GM12878 (cell line): ENCODE data around the gene RPL22. TPM values are rescaled to one million over a fixed set of nuclear protein-coding genes. Genes with fewer than 3 reads are reported as not detected.

ENCODE experiments used
- ATAC-seq: fragments of 200-7000 bp; cut with Tn5 transposase; 3 replicates; pipeline ENCODE4 v1.9.1; 2020; ENCODE audit warnings: mild to moderate bottlenecking, moderate library complexity
- BruUV-seq: library from RNA; stranded (reverse); fragments of 400-500 nt; replicated peaks from 2 replicates; lab custom pipeline; 2021; lab: Mats Ljungman, UMichigan
- CTCF ChIA-PET: fragments of 300-600 bp; sonication (Branson Sonifier 250); formaldehyde crosslinking; extraction: SDS; loops from one replicate; lab custom pipeline; 2021; ENCODE audit warnings: inconsistent platforms; lab: Yijun Ruan, JAX
- POLR2A ChIA-PET: fragments of 350-600 bp; formaldehyde crosslinking; extraction: SDS; loops from one replicate; lab custom pipeline; 2021; ENCODE audit warnings: inconsistent platforms; lab: Charles Lee
- RAD21 ChIA-PET: fragments of 300-600 bp; sonication (Branson Sonifier 250); formaldehyde crosslinking; loops from one replicate; lab custom pipeline; 2023; ENCODE audit warnings: antibody characterized with exemption; ENCODE audit not compliant: unreplicated experiment; lab: Charles Lee
- SMC1A ChIA-PET: fragments of 300-600 bp; sonication (Branson Sonifier 250); formaldehyde crosslinking; loops from one replicate; lab custom pipeline; 2023; ENCODE audit not compliant: unreplicated experiment, uncharacterized antibody; lab: Charles Lee
- DNase-seq: peaks from one replicate; pipeline ENCODE4 v3.0.0-alpha.2; 2011; ENCODE audit warnings: low read depth, low spot score
- FAIRE-seq: peaks from 3 replicates; lab custom pipeline; 2011; peaks lifted over from hg19 to GRCh38; lab: Jason Lieb, UNC
- H2AFZ ChIP-seq: 2 replicates; pipeline ENCODE4 v1.6.0; 2011; ENCODE audit warnings: low read depth, low read length, control low read depth; ENCODE audit not compliant: control insufficient read depth
- H3K27ac ChIP-seq: 2 replicates; pipeline ENCODE4 v1.5.1; 2011; ENCODE audit warnings: control low read depth; ENCODE audit not compliant: control insufficient read depth, insufficient read depth
- H3K27me3 ChIP-seq, 2 experiments: replicated peaks in 1 of 2; 2 replicates each; pipeline versions ENCODE4 v1.6.0 to v1.6.1; 2011; ENCODE audit warnings: low read length in 1 of 2; ENCODE audit not compliant: control insufficient read depth in 2 of 2, insufficient read depth in 2 of 2
- H3K36me3 ChIP-seq, 2 experiments: 2 replicates each; pipeline ENCODE4 v1.5.1; 2011; ENCODE audit warnings: low read length in 1 of 2; ENCODE audit not compliant: control insufficient read depth in 2 of 2, insufficient read depth in 2 of 2
- H3K4me1 ChIP-seq: 2 replicates; pipeline ENCODE4 v1.6.1; 2011; ENCODE audit warnings: mild to moderate bottlenecking, low read length, moderate library complexity, mixed read lengths; ENCODE audit not compliant: control insufficient read depth, insufficient read depth
- H3K4me2 ChIP-seq: 2 replicates; pipeline ENCODE4 v1.6.0; 2011; ENCODE audit warnings: control low read depth; ENCODE audit not compliant: control insufficient read depth, insufficient read depth
- H3K4me3 ChIP-seq: fragments of 200-600 bp; sonication (generic); 2 replicates; pipeline ENCODE4 v1.5.1; 2016
- H3K79me2 ChIP-seq: 2 replicates; pipeline ENCODE4 v1.6.0; 2011; ENCODE audit warnings: low read length; ENCODE audit not compliant: control insufficient read depth, insufficient read depth
- H3K9ac ChIP-seq: 2 replicates; pipeline ENCODE4 v1.8.0; 2011; ENCODE audit warnings: low read length, control low read depth, mixed read lengths; ENCODE audit not compliant: control insufficient read depth, insufficient read depth
- H3K9me3 ChIP-seq: replicated peaks from 3 replicates; pipeline ENCODE4 v1.5.1; 2011; ENCODE audit warnings: mild to moderate bottlenecking, low read length; ENCODE audit not compliant: control insufficient read depth, insufficient read depth
- H4K20me1 ChIP-seq: 2 replicates; pipeline ENCODE4 v1.6.0; 2011; ENCODE audit not compliant: control insufficient read depth, insufficient read depth
- FOXM1 ChIP-seq: IDR thresholded peaks from 2 replicates; pipeline ENCODE4 v1.6.1; 2012; ENCODE audit warnings: low read depth, mild to moderate bottlenecking, inconsistent platforms, low read length, moderate library complexity
- KDM1A ChIP-seq: fragments of 200-600 bp; sonication (generic); IDR thresholded peaks from 2 replicates; pipeline ENCODE4 v1.6.1; 2016; ENCODE audit warnings: borderline replicate concordance
- NRF1 ChIP-seq: conservative IDR thresholded peaks from 2 replicates; pipeline ENCODE4 v1.6.1; 2011; ENCODE audit warnings: mild to moderate bottlenecking, low read depth, low read length, improper control_type of control experiment
- TAF1 ChIP-seq: IDR thresholded peaks from 2 replicates; pipeline ENCODE4 v1.6.1; 2011; ENCODE audit warnings: mild to moderate bottlenecking, low read depth, low read length, borderline replicate concordance
- ZNF384 ChIP-seq: IDR thresholded peaks from 2 replicates; pipeline ENCODE4 v1.6.1; 2012; ENCODE audit warnings: low read depth, mild to moderate bottlenecking, low read length, improper control_type of control experiment, borderline replicate concordance
- WGBS: methylation state at CpG from one replicate; pipeline ENCODE4 v1.1.6; 2016; ENCODE audit warnings: low lambda C conversion rate; ENCODE audit not compliant: insufficient replicate concordance, insufficient coverage; ENCODE audit errors: missing lambda C conversion rate; 5-methylcytosine and 5-hydroxymethylcytosine counted together
- in situ Hi-C: fragments of 300-500 bp; cut with MboI; formaldehyde crosslinking; loops from 9 replicates; pipeline ENCODE4 v1.14.3; 2018; ENCODE audit warnings: mixed read lengths
- intact Hi-C: fragments of 100-400 bp; cut with micrococcal nuclease; formaldehyde crosslinking; loops from one replicate; pipeline ENCODE4 v1.14.2; 2022; ENCODE audit not compliant: unreplicated experiment
- polyA plus RNA-seq, 11 experiments: library from polyadenylated mRNA; depleted of rRNA in 4 of 11; unstranded in 6 of 11; stranded (reverse) in 5 of 11; fragments of >200 nt; fragmentation: Nextera tagmentation in 4 of 11; fragmentation: Illumina TruSeq in 1 of 11; extraction: Ambion mirVana in 4 of 11; extraction: Trizol in 1 of 11; gene quantifications; 1 replicate in 1 of 11; 2 replicates in 10 of 11; pipeline versions ENCODE4 v1.2.1 to v1.2.3, GENCODE V29; 2011 to 2016; ENCODE audit warnings: inconsistent platforms in 2 of 11, missing spikeins in 2 of 11, low read depth in 1 of 11
- total RNA-seq, 4 experiments: library from RNA; depleted of rRNA in 3 of 4; stranded (reverse); fragments of >200 nt in 3 of 4; fragmentation: Illumina TruSeq in 1 of 4; extraction: Trizol in 1 of 4; gene quantifications; 2 replicates each; pipeline versions ENCODE4 v1.2.1 to v1.2.3, GENCODE V29; 2013 to 2021
- TF ChIP-seq, protein P1 (sequence below): fragments of 450-650 bp; conservative IDR thresholded peaks from 2 replicates; pipeline ENCODE4 v1.6.1; 2017; ENCODE audit warnings: mild to moderate bottlenecking, moderate library complexity

RPL22 gene
- total and polyA plus RNA-seq, 10 of the 15 experiments (the other 5 are each of a cell fraction or from before 2014, with no cell fraction given): 191 to 560 (median 430) TPM

DNA sequence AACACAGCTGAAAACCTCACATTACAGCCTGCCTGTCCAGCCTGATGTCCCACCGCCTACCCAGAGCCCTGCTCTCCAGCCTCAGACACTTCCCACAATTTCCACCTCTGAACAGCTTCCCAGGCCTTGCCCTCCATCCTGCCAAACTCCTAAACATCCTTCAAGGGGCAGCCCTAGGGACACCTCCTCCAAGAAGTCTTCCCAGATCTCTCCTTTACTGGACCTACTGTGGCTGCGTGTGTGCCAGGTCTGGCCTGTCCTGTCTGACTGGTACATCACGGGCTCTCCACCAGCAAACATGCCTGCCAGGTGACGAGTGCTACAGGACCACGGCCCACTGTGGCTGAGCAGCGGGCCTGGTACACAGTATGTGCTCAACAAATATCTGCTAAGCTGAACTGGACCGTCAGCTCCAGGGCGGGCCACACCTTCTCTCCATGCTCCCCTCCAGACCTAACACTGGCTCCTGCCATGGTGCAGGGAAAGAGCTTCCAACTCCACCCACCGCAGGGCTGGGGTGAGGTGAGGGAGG is 48.0 kb downstream of the RPL22 start:
- ChIA-PET RAD21 (interaction anchor here (0.5 kb wide), 1 partner anchor 56 kb away, joined by 3 read pairs; no protein-coding TSS in a partner anchor), POLR2A (no interaction called here), CTCF (no interaction called here), SMC1A (no interaction called here)
- Histone ChIP-seq H3K4me1 (no peaks in the 10 kb centered on the region), H3K4me2 (no peak overlapping the region), H3K27ac (no peak overlapping the region), H3K4me3 (no peak overlapping the region), H4K20me1 (no peaks in the 10 kb centered on the region), H3K79me2 (no peaks in the 10 kb centered on the region), H2AFZ (no peak overlapping the region), H3K9ac (no peak overlapping the region), H3K27me3 (no peaks in the 10 kb centered on the region; a peak in 1 of 4 replicates), H3K36me3 (no peaks in the 10 kb centered on the region), H3K9me3 (no peaks in the 10 kb centered on the region)
- WGBS: 20% methylated on average over 9 of the region's 9 CpGs
- TF ChIP-seq FOXM1 (no peak), KDM1A (no peak), TAF1 (no peak), NRF1 (no peak), ZNF384 (no peak)
- TF ChIP-seq, protein P1, sequence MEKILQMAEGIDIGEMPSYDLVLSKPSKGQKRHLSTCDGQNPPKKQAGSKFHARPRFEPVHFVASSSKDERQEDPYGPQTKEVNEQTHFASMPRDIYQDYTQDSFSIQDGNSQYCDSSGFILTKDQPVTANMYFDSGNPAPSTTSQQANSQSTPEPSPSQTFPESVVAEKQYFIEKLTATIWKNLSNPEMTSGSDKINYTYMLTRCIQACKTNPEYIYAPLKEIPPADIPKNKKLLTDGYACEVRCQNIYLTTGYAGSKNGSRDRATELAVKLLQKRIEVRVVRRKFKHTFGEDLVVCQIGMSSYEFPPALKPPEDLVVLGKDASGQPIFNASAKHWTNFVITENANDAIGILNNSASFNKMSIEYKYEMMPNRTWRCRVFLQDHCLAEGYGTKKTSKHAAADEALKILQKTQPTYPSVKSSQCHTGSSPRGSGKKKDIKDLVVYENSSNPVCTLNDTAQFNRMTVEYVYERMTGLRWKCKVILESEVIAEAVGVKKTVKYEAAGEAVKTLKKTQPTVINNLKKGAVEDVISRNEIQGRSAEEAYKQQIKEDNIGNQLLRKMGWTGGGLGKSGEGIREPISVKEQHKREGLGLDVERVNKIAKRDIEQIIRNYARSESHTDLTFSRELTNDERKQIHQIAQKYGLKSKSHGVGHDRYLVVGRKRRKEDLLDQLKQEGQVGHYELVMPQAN: no peak
- in situ Hi-C loops: no loop called here
- no peak for DNase-seq
- intact Hi-C loops: no loop called here
- FAIRE-seq: no peak
- ATAC-seq: no peak
- no TSS peak for BruUV-seq
